ENCODE measurements around the gene VWA5B2. TPM values are rescaled to one million over a fixed set of nuclear protein-coding genes. Genes with fewer than 3 reads are reported as not detected.

Gene VWA5B2
- total and polyA plus RNA-seq, 9 of the 15 experiments (the other 6 are each of a cell fraction or from before 2014, with no cell fraction given): 0.04 TPM; not detected in 8

DNA sequence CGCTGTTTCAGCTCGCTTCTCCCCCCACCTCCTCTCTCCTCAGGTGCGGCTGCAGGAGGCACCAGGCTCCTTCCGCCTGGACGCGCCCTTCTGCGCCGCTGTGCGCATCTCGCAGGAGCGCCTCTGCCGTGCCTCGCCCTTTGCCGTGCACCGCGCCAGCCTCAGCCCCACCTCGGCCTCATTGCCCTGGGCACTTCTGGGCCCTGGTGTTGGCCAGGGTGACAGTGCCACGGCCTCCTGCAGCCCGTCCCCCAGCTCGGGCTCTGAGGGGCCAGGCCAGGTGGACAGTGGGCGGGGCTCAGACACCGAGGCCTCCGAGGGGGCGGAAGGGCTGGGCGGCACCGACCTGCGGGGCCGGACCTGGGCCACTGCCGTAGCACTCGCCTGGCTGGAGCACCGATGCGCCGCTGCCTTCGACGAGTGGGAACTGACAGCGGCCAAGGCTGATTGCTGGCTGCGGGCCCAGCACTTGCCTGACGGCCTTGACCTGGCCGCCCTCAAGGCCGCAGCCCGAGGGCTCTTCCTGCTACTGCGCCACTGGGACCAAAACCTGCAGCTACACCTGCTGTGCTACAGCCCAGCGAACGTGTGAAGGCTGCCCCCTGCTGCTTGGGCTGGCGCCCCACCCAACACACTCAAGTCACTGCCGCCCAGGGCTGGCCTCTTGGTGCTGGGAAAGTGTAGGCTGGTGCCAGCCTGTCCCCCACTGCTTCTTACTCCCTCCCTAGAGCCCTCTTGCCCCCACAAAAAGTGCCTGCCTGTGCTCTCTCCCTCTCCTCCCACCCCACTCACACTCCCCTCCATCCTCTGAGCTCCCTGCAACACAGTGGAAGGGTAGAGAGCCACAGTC, 12.3 kb downstream of the VWA5B2 start (continued):
- TF ChIP-seq, protein P1, sequence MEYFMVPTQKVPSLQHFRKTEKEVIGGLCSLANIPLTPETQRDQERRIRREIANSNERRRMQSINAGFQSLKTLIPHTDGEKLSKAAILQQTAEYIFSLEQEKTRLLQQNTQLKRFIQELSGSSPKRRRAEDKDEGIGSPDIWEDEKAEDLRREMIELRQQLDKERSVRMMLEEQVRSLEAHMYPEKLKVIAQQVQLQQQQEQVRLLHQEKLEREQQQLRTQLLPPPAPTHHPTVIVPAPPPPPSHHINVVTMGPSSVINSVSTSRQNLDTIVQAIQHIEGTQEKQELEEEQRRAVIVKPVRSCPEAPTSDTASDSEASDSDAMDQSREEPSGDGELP (CRISPR knock-in tag; IDR thresholded peaks at IDR 0.05; ENCODE audit: borderline replicate concordance): peak; percentile 79
- no peak for TF ChIP-seq MEIS2 (IDR thresholded peaks at IDR 0.05; ENCODE audit: partially characterized antibody)
- TF ChIP-seq ZEB2 (IDR thresholded peaks at IDR 0.05): peak; percentile 56; the same call in 1 of the 2 replicates
- TF ChIP-seq, protein P2, sequence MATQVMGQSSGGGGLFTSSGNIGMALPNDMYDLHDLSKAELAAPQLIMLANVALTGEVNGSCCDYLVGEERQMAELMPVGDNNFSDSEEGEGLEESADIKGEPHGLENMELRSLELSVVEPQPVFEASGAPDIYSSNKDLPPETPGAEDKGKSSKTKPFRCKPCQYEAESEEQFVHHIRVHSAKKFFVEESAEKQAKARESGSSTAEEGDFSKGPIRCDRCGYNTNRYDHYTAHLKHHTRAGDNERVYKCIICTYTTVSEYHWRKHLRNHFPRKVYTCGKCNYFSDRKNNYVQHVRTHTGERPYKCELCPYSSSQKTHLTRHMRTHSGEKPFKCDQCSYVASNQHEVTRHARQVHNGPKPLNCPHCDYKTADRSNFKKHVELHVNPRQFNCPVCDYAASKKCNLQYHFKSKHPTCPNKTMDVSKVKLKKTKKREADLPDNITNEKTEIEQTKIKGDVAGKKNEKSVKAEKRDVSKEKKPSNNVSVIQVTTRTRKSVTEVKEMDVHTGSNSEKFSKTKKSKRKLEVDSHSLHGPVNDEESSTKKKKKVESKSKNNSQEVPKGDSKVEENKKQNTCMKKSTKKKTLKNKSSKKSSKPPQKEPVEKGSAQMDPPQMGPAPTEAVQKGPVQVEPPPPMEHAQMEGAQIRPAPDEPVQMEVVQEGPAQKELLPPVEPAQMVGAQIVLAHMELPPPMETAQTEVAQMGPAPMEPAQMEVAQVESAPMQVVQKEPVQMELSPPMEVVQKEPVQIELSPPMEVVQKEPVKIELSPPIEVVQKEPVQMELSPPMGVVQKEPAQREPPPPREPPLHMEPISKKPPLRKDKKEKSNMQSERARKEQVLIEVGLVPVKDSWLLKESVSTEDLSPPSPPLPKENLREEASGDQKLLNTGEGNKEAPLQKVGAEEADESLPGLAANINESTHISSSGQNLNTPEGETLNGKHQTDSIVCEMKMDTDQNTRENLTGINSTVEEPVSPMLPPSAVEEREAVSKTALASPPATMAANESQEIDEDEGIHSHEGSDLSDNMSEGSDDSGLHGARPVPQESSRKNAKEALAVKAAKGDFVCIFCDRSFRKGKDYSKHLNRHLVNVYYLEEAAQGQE (IDR thresholded peaks at IDR 0.05; ENCODE audit: borderline replicate concordance): peak; percentile 87
- TF ChIP-seq, protein P2 (CRISPR knock-in tag; IDR thresholded peaks at IDR 0.05; ENCODE audit: low read depth): peak; percentile 75; the same call in 1 of the 2 replicates
- TF ChIP-seq CEBPG (CRISPR knock-in tag; IDR thresholded peaks at IDR 0.05): no peak
- TF ChIP-seq CEBPG (tag; conservative IDR thresholded peaks at IDR 0.05 in 1 of 2, IDR thresholded peaks at IDR 0.05 in 1 of 2): no peak
- TF ChIP-seq, protein P3, sequence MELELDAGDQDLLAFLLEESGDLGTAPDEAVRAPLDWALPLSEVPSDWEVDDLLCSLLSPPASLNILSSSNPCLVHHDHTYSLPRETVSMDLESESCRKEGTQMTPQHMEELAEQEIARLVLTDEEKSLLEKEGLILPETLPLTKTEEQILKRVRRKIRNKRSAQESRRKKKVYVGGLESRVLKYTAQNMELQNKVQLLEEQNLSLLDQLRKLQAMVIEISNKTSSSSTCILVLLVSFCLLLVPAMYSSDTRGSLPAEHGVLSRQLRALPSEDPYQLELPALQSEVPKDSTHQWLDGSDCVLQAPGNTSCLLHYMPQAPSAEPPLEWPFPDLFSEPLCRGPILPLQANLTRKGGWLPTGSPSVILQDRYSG (tag; conservative IDR thresholded peaks at IDR 0.05; ENCODE audit: low read depth): no peak
- TF ChIP-seq CREB1 (IDR thresholded peaks at IDR 0.05): no peak
- peak; percentile 37; the same call in 1 of the 2 replicates for TF ChIP-seq CREB1 (CRISPR knock-in tag; IDR thresholded peaks at IDR 0.05)

All from K562 (cell line).